HG03342 (cell line): ENCODE data around the gene NFKBIB.

Source experiments
- ATAC-seq: cut with Tn5 transposase; IDR thresholded peaks from one replicate; pipeline ENCODE4 v1.9.1; 2021; ENCODE audit warnings: mild to moderate bottlenecking, moderate library complexity; ENCODE audit not compliant: unreplicated experiment

NFKBIB gene

GRCh38 chr19:38953677-38954076 is 53.9 kb downstream of the NFKBIB start:
- no peak for ATAC-seq

DNA sequence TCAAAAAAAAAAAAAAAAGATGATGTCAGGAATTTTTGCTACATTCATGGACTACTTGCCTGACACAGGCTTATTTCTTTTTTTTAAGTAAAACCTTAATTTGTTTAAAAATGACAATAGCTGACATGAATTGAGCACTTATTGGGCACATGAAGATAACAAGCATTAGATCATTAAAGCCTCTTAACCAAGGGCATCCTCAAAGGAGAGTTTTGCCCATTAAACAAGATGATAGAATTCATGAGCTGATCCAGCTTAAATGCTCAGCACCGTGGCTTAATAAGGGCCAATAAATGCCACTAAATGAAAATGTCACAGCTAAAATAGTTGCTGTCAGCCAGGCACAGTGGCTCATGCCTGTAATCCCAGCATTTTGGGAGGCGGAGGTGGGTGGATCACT is 56.5 kb downstream of the NFKBIB start:
- no peak for ATAC-seq

DNA sequence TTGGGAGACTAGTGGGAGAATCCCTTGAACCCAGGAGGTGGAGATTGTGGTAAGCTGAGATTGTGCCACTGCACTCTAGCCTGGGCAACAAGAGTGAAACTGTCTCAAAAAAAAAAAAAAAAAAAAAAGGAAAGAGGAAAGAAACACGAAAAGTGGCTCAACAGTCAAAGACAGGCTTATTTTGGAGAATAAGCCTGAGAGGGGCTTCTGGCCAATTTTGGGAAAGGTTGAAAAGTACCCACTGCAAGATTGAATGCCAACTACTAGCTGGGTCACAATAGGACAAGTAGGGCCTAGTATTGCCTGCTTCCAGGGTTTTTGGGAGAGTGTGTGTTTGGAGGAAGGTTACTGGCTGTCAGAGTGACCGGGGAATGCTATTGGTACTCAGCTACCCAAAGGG is 58.5 kb downstream of the NFKBIB start:
- ATAC-seq: no peak
